ENCODE results near the gene NEURL1B.

DNA sequence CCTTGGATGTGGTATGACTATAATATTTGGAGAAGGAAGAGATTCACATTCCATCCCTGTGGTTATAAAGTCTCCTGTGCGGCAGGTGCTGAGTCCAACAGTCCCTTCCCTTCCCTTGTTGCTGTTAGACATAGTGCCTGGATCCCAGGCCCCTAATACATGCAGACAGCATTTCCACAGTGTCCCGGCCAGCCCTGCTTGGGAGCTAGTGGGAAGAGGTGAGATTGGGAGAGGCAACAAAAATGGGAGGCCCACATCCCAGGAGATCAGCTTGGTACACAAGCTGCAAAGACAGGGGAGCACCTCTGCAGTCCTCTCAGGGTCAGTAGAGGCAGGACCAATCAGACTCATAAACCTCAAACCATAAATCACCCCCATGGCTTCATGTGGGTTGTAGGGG is 3.3 kb upstream of the NEURL1B start:
- TF ChIP-seq POLR2A (IDR thresholded peaks at IDR 0.05; ENCODE audit: low read depth, low read length) = no peak
- no peak for TF ChIP-seq POLR2AphosphoS5 (IDR thresholded peaks at IDR 0.05; ENCODE audit: low read depth, low read length)

All from GM12892 (cell line).